ENCODE results near the gene MEIS3.

- no peak for TF ChIP-seq CTCF (IDR thresholded peaks at IDR 0.05; ENCODE audit: low read length)
- no peak for TF ChIP-seq EZH2 (optimal IDR thresholded peaks at IDR 0.05; ENCODE audit: low read depth, low read length)
These were observed 30.2 kb downstream of the MEIS3 start for GRCh38 chr19:47389150-47389556.
